HepG2 (cell line): ENCODE data around the gene EMID1. TPM values are rescaled to one million over a fixed set of nuclear protein-coding genes. Genes with fewer than 3 reads are reported as not detected.

Experiments
- ATAC-seq: fragments of 200-7000 bp; cut with Tn5 transposase; 3 replicates; pipeline ENCODE4 v1.9.1; 2020; ENCODE audit warnings: mild to moderate bottlenecking, moderate library complexity
- BruUV-seq: library from RNA; stranded (reverse); fragments of 400-500 nt; replicated peaks from 2 replicates; lab custom pipeline; 2021; lab: Mats Ljungman, UMichigan
- CTCF ChIA-PET: fragments of 300-600 bp; formaldehyde crosslinking; extraction: SDS; loops from one replicate; lab custom pipeline; 2021; ENCODE audit warnings: low total read pairs, inconsistent platforms, low intra/inter-chr PET ratio; lab: Yijun Ruan, JAX
- POLR2A ChIA-PET: fragments of 350-600 bp; sonication (Branson Sonifier 250); formaldehyde crosslinking; loops from one replicate; lab custom pipeline; 2020; ENCODE audit warnings: antibody characterized with exemption, inconsistent platforms; lab: Yijun Ruan, JAX
- DNase-seq: peaks from one replicate; pipeline ENCODE4 v3.0.0-alpha.2; 2015; ENCODE audit warnings: low spot score
- FAIRE-seq: peaks from 3 replicates; lab custom pipeline; 2011; peaks lifted over from hg19 to GRCh38; lab: Jason Lieb, UNC
- H2AFZ ChIP-seq: one replicate; pipeline ENCODE4 v1.6.1; 2011; ENCODE audit warnings: low read length, inconsistent platforms
- H3K27ac ChIP-seq: fragments of 300-600 bp; 3 replicates; pipeline ENCODE4 v1.8.0; 2011; ENCODE audit warnings: mixed run types, mild to moderate bottlenecking, mixed read lengths, low read length, inconsistent platforms; ENCODE audit not compliant: insufficient read depth; ENCODE audit errors: extremely low read length
- H3K27me3 ChIP-seq, 2 experiments: fragments of 200-600 bp in 1 of 2; 2 replicates in 1 of 2; 3 replicates in 1 of 2; pipeline versions ENCODE4 v1.6.0 to v1.8.0; 2011; ENCODE audit warnings: low read length in 2 of 2, mild to moderate bottlenecking in 2 of 2, moderate library complexity in 2 of 2, inconsistent platforms in 1 of 2; ENCODE audit not compliant: insufficient read depth in 2 of 2, control insufficient read depth in 1 of 2
- H3K36me3 ChIP-seq, 2 experiments: fragments of 200-600 bp in 1 of 2; replicated peaks in 1 of 2; 2 replicates in 1 of 2; 3 replicates in 1 of 2; pipeline versions ENCODE4 v1.5.1 to v1.8.0; 2011; ENCODE audit warnings: low read length in 2 of 2, inconsistent platforms in 1 of 2; ENCODE audit not compliant: insufficient read depth in 2 of 2, control insufficient read depth in 1 of 2
- H3K4me1 ChIP-seq: 2 replicates; pipeline ENCODE4 v1.5.1; 2012; ENCODE audit warnings: low read length, inconsistent platforms; ENCODE audit not compliant: insufficient read depth
- H3K4me2 ChIP-seq: 2 replicates; pipeline ENCODE4 v1.6.0; 2011; ENCODE audit warnings: low read depth, low read length, inconsistent platforms
- H3K4me3 ChIP-seq, 3 experiments: fragments of 200-600 bp in 1 of 3; sonication (generic), shearing (Covaris generic) in 1 of 3; replicated peaks in 1 of 3; 2 replicates each; pipeline ENCODE4 v1.5.1; 2011 to 2016; ENCODE audit warnings: low read length in 3 of 3, inconsistent platforms in 2 of 3, low read depth in 2 of 3, mild to moderate bottlenecking in 2 of 3, control low read depth in 1 of 3, mixed read lengths in 1 of 3; ENCODE audit not compliant: insufficient read depth in 1 of 3
- H3K79me2 ChIP-seq: one replicate; pipeline ENCODE4 v1.6.1; 2011; ENCODE audit warnings: low read length, inconsistent platforms; ENCODE audit not compliant: insufficient read depth
- H3K9ac ChIP-seq: 2 replicates; pipeline ENCODE4 v1.6.0; 2011; ENCODE audit warnings: mild to moderate bottlenecking, low read depth, low read length, inconsistent platforms; ENCODE audit not compliant: insufficient read depth
- H3K9me3 ChIP-seq: 2 replicates; pipeline ENCODE4 v1.5.1; 2012; ENCODE audit warnings: mild to moderate bottlenecking, low read length
- H4K20me1 ChIP-seq: 2 replicates; pipeline ENCODE4 v1.6.0; 2011; ENCODE audit warnings: inconsistent platforms, mild to moderate bottlenecking, low read length, moderate library complexity; ENCODE audit not compliant: insufficient read depth
- AGO2 ChIP-seq: fragments of 200-400 bp; formaldehyde crosslinking; optimal IDR thresholded peaks from 2 replicates; pipeline ENCODE3; 2017; ENCODE audit warnings: mild to moderate bottlenecking, low read depth, low read length, moderate library complexity
- HNRNPL ChIP-seq: fragments of 200-400 bp; formaldehyde crosslinking; IDR thresholded peaks from 2 replicates; pipeline ENCODE4 v1.6.1; 2017; ENCODE audit warnings: mild to moderate bottlenecking, low read depth, low read length
- POLR2A ChIP-seq, 2 experiments: IDR thresholded peaks; 2 replicates each; pipeline ENCODE4 v1.6.1; 2011; ENCODE audit warnings: low read depth in 2 of 2, low read length in 2 of 2, mild to moderate bottlenecking in 1 of 2, moderate library complexity in 1 of 2; ENCODE audit not compliant: insufficient read depth in 1 of 2
- RBFOX2 ChIP-seq: fragments of 200-400 bp; formaldehyde crosslinking; IDR thresholded peaks from 2 replicates; pipeline ENCODE4 v1.6.1; 2017; ENCODE audit warnings: low read depth, mild to moderate bottlenecking, low read length
- SMARCC2 ChIP-seq: fragments of 450-650 bp; IDR thresholded peaks from 2 replicates; pipeline ENCODE4 v1.6.1; 2017; ENCODE audit warnings: antibody characterized with exemption, mild to moderate bottlenecking
- ZBTB40 ChIP-seq, 2 experiments: fragments of 450-650 bp in 1 of 2; sonication (generic) in 1 of 2; formaldehyde crosslinking in 1 of 2; IDR thresholded peaks; 2 replicates each; pipeline versions ENCODE4 v1.6.1 to v1.8.0; 2016 to 2022; ENCODE audit warnings: antibody characterized with exemption in 1 of 2, mild to moderate bottlenecking in 1 of 2, missing genetic modification reagents in 1 of 2
- ZGPAT ChIP-seq: IDR thresholded peaks from 2 replicates; pipeline ENCODE4 v1.6.1; 2016; ENCODE audit warnings: mild to moderate bottlenecking
- ZNF12 ChIP-seq: sonication (generic); formaldehyde crosslinking; IDR thresholded peaks from 2 replicates; pipeline ENCODE4 v1.5.0; 2020; ENCODE audit warnings: missing genetic modification reagents
- WGBS: methylation state at CpG from one replicate; pipeline ENCODE4 v1.1.6; 2017; ENCODE audit warnings: low lambda C conversion rate; 5-methylcytosine and 5-hydroxymethylcytosine counted together
- in situ Hi-C: cut with HindIII; loops from 2 replicates; pipeline ENCODE4 v1.10.0; 2017; ENCODE audit warnings: low pct_unique_long_range_greater_than_20kb; ENCODE audit not compliant: extremely low pct_ligation_motif_present
- intact Hi-C: fragments of 100-400 bp; cut with micrococcal nuclease; formaldehyde crosslinking; loops from one replicate; pipeline ENCODE4 v1.10.0; 2022; ENCODE audit not compliant: unreplicated experiment
- polyA plus RNA-seq, 8 experiments: library from polyadenylated mRNA; depleted of rRNA in 3 of 8; stranded (reverse) in 7 of 8; unstranded in 1 of 8; fragments of >200 nt; fragmentation: Illumina TruSeq in 4 of 8; extraction: Trizol in 4 of 8; gene quantifications; 2 replicates each; pipeline versions ENCODE4 v1.2.1 to v1.2.3, GENCODE V29; 2011 to 2016; ENCODE audit warnings: low read depth in 4 of 8, missing spikeins in 1 of 8, mixed read lengths in 1 of 8; ENCODE audit not compliant: insufficient read depth in 1 of 8
- total RNA-seq, 5 experiments: library from RNA; depleted of rRNA; stranded (reverse); fragments of >200 nt; fragmentation: Illumina TruSeq; extraction: Trizol; gene quantifications; 2 replicates each; pipeline ENCODE4 v1.2.3, GENCODE V29; 2016; ENCODE audit warnings: low read depth in 1 of 5

EMID1 gene
- total and polyA plus RNA-seq, 2 of the 13 experiments (the other 11 are each of a cell fraction or from before 2014, with no cell fraction given) = 0.45 to 0.82 TPM

- no peaks in the 10 kb centered on the region; a peak in 1 of 5 replicates for H3K27me3 ChIP-seq
- H2AFZ ChIP-seq = no peak overlapping the region
- BruUV-seq = no TSS peak
- no peak overlapping the region for H3K27ac ChIP-seq
- ChIA-PET POLR2A (no interaction called here), CTCF (no interaction called here)
- H3K9ac ChIP-seq = no peak overlapping the region
- H3K4me1 ChIP-seq = peaks cover 16% of the 10 kb centered on the region
- no peak overlapping the region for H3K4me2 ChIP-seq
- DNase-seq (no peak), FAIRE-seq (no peak), ATAC-seq (no peak)
- TF ChIP-seq ZNF12 (CRISPR knock-in tag) = no peak
- TF ChIP-seq RBFOX2 = peak; percentile 74
- TF ChIP-seq HNRNPL = peak; percentile 60; the same call in 1 of the 2 replicates
- TF ChIP-seq SMARCC2 = no peak
- TF ChIP-seq ZGPAT (CRISPR knock-in tag) = no peak
- TF ChIP-seq POLR2A (IDR thresholded peaks at IDR 0.05; ENCODE audit: insufficient read depth in 1 of 2, low read depth in 2 of 2, low read length in 2 of 2) = peak in 1 of 2 experiments; percentile 53; a peak in 2 of 4 replicates
- TF ChIP-seq AGO2 = peak; percentile 93
- no peak overlapping the region for H3K4me3 ChIP-seq
- H3K79me2 ChIP-seq = peaks cover 29% of the 10 kb centered on the region
- peaks cover 4 to 12% of the 10 kb centered on the region in 2 experiments; a peak in 4 of 5 replicates for H3K36me3 ChIP-seq
- H3K9me3 ChIP-seq = no peaks in the 10 kb centered on the region
- H4K20me1 ChIP-seq = no peaks in the 10 kb centered on the region
- in situ Hi-C loops = no loop called here
- intact Hi-C loops = no loop called here
- WGBS = 100% methylated on average over 5 of the region's 14 CpGs
Observed at GRCh38 chr22:29263791-29264276, 58.1 kb downstream of the EMID1 start.

GRCh38 chr22:29265305-29265704 is 59.6 kb downstream of the EMID1 start:
- no peak for ATAC-seq
- Histone ChIP-seq H3K4me2 (no peak overlapping the region), H4K20me1 (peaks cover 12% of the 10 kb centered on the region), H3K27me3 (no peaks in the 10 kb centered on the region; a peak in 1 of 5 replicates), H3K4me1 (peaks cover 22% of the 10 kb centered on the region), H2AFZ (no peak overlapping the region), H3K79me2 (peaks cover 44% of the 10 kb centered on the region), H3K9me3 (no peaks in the 10 kb centered on the region), H3K4me3 (no peak overlapping the region), H3K27ac (no peak overlapping the region), H3K9ac (no peak overlapping the region), H3K36me3 (peaks cover 2 to 12% of the 10 kb centered on the region in 2 experiments; a peak in 4 of 5 replicates)
- DNase-seq = no peak
- CTCF ChIA-PET = no interaction called here
- POLR2A ChIA-PET = no interaction called here
- BruUV-seq = no TSS peak
- WGBS = 95% methylated on average over 5 of the region's 7 CpGs
- intact Hi-C loops = no loop called here
- in situ Hi-C loops = no loop called here
- no peak for FAIRE-seq
- TF ChIP-seq ZBTB40 (IDR thresholded peaks at IDR 0.05) (no peak), ZBTB40 (CRISPR knock-in tag; IDR thresholded peaks at IDR 0.05) (no peak)
